ENCODE results near the gene CD300LB.

CD300LB gene

DNA sequence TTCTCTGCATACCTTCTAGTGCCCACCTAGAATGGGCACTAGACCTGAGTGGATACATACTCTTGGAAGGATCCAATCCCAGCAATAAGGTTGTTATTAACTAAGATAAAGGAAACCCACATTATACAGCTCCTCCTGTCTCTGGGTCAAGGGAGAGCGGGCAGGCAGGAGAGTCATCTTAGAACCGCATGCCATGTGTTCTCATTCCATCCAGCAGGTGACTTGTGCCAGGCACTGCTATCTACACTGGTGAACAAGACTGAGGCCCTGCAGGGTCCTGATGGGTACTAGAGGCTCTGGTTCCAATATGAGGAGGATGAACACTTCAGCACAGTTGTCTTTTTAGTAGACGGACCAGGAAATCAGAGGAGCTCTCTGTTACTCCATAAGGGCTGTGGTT, 41.9 kb upstream of the CD300LB start:
- Histone ChIP-seq H3K9me3 (ENCODE audit: control insufficient read depth, low read length) (no peaks in the 10 kb centered on the region), H3K4me2 (ENCODE audit: low read length) (no peak overlapping the region), H3K27ac (no peak overlapping the region), H3K4me3 (ENCODE audit: low read depth, low read length) (no peak overlapping the region), H2AFZ (no peak overlapping the region), H3K36me3 (ENCODE audit: control insufficient read depth, insufficient read depth, low read length) (no peaks in the 10 kb centered on the region), H3K9ac (no peak overlapping the region), H3K4me1 (no peaks in the 10 kb centered on the region), H3K27me3 (ENCODE audit: control insufficient read depth, insufficient read depth, low read length) (no peaks in the 10 kb centered on the region), H3K79me2 (no peaks in the 10 kb centered on the region)
- TF ChIP-seq, protein P1, sequence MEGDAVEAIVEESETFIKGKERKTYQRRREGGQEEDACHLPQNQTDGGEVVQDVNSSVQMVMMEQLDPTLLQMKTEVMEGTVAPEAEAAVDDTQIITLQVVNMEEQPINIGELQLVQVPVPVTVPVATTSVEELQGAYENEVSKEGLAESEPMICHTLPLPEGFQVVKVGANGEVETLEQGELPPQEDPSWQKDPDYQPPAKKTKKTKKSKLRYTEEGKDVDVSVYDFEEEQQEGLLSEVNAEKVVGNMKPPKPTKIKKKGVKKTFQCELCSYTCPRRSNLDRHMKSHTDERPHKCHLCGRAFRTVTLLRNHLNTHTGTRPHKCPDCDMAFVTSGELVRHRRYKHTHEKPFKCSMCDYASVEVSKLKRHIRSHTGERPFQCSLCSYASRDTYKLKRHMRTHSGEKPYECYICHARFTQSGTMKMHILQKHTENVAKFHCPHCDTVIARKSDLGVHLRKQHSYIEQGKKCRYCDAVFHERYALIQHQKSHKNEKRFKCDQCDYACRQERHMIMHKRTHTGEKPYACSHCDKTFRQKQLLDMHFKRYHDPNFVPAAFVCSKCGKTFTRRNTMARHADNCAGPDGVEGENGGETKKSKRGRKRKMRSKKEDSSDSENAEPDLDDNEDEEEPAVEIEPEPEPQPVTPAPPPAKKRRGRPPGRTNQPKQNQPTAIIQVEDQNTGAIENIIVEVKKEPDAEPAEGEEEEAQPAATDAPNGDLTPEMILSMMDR (IDR thresholded peaks at IDR 0.05): no peak

DNA sequence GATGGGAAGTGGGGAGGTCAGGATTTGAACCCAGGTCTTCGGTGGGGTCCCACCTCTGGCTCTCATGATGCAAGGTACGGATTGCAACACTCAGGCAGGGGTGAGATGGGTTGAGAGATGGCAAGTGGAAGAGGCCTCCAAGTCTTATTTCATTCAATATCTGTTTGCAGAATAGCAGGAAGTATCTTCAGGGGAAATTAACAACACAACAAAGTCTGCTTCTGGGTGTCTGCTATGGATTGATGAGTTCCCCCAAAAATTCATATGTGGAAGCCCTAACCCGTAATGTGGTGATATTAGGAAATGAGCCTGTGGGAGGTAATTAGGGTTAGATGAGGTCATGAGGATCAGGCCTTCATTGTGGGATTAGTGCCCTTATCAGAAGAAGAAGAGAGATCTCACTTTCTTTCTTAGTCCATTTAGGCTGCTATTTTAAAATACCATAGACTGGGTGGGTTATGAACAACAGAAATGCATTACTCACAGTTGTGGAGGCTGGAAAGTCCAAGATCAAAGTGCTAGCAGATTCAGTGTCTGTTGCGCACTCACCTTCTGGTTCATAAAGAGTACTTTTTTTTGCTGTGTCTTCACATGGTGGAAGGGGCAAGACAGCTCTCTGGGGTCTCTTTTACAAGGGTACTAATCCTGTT, 40.5 kb upstream of the CD300LB start:
- H3K9ac ChIP-seq: no peak overlapping the region
- no peak overlapping the region for H2AFZ ChIP-seq
- TF ChIP-seq, protein P1 (IDR thresholded peaks at IDR 0.05): no peak
- H3K4me3 ChIP-seq (ENCODE audit: low read depth, low read length): no peak overlapping the region
- H3K9me3 ChIP-seq (ENCODE audit: control insufficient read depth, low read length): no peaks in the 10 kb centered on the region
- no peaks in the 10 kb centered on the region for H3K36me3 ChIP-seq (ENCODE audit: control insufficient read depth, insufficient read depth, low read length)
- no peaks in the 10 kb centered on the region for H3K27me3 ChIP-seq (ENCODE audit: control insufficient read depth, insufficient read depth, low read length)
- H3K4me2 ChIP-seq (ENCODE audit: low read length): no peak overlapping the region
- H3K4me1 ChIP-seq: no peaks in the 10 kb centered on the region
- H3K79me2 ChIP-seq: no peaks in the 10 kb centered on the region
- no peak overlapping the region for H3K27ac ChIP-seq

DNA sequence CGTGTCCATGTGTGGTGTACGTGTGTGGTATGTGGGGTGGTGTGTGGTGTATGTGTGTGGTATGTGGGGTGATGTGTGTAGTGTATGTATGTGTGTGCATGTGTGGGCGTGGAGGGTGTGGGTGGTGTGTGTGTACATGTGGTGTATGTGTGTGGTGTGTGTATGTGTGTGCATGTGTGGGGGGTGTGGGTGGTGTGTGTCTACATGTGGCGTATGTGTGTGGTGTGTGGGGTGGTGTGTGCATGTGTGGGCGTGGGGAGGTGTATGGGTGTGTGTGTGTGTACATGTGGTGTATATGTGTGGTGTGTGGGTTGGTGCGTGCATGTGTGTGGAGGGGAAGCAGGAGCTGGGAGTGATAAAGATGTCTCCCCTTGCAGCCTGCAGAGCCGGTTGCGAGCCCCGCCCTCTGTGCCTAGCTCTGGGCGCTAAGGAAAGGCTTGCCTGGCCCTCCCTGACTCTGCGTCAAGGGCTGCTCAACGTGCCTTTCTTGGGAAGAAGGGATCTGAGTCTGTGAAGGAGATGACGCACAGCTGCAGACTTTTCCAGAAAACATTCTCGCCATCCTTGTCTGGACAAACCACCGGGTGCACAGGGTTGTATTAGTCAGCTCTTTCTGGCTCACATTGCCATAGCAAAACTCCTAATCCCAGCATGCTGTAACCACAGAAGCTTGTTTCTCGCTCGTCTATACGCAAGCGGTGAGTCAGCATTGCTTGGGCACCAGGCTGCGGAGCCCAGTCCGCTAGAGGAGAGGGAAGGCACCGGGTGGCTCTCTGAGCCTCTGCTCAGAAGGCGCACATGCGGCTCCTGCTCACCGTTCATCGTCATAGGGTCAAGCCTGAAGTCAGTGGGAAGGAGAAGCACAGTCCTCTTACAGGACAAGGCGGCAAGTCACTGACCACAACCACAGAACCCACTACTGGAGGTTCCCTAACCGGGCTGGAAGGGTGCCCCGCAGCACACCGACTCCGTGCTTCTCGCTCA, 38.0 kb upstream of the CD300LB start:
- no peak overlapping the region for H3K4me2 ChIP-seq (ENCODE audit: low read length)
- H3K27ac ChIP-seq: no peak overlapping the region
- H3K27me3 ChIP-seq (ENCODE audit: control insufficient read depth, insufficient read depth, low read length): no peaks in the 10 kb centered on the region
- H3K9me3 ChIP-seq (ENCODE audit: control insufficient read depth, low read length): no peaks in the 10 kb centered on the region
- no peak overlapping the region for H3K4me3 ChIP-seq (ENCODE audit: low read depth, low read length)
- no peak overlapping the region for H2AFZ ChIP-seq
- no peaks in the 10 kb centered on the region for H3K79me2 ChIP-seq
- TF ChIP-seq, protein P1 (IDR thresholded peaks at IDR 0.05): no peak
- no peak overlapping the region for H3K9ac ChIP-seq
- no peaks in the 10 kb centered on the region for H3K4me1 ChIP-seq
- no peaks in the 10 kb centered on the region for H3K36me3 ChIP-seq (ENCODE audit: control insufficient read depth, insufficient read depth, low read length)

DNA sequence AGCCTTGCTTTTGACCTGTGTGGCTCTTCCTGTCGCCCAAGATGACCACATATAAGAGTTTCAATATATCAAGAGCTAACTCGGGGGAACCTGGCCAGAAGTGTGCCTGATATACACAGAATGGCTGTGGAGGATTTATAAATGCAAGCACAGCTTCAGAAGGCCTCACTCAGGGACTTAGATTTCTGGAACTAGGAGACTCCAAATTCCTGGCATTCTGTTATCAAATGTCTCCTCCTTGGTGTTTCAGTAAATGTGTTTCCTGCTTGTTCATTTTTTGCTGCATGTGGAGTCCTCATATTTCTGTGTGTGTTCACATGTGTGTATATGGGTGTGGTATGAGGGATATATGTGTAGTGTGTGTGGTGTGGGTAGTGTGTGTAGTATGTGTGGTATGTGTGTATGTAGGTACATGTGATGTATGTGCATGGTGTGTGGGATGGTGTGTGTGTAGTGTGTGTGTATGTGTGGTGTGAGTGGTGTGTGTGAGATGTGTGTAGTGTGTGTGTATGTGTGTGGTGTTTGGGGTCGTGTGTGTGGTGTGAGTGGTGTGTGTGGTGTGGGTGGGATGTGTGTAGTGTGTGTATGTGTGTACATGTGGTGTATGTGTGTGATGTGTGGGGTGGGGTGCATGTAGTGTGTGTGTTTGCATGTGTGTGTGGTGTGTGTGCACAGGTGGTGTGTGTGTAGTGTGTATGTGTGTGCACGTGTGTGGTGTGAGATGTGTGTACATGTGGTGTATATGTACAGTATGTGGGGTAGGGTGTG, 37.0 kb upstream of the CD300LB start:
- no peaks in the 10 kb centered on the region for H3K79me2 ChIP-seq
- TF ChIP-seq, protein P1 (IDR thresholded peaks at IDR 0.05): no peak
- H3K36me3 ChIP-seq (ENCODE audit: control insufficient read depth, insufficient read depth, low read length): no peaks in the 10 kb centered on the region
- H3K4me3 ChIP-seq (ENCODE audit: low read depth, low read length): no peak overlapping the region
- H3K27me3 ChIP-seq (ENCODE audit: control insufficient read depth, insufficient read depth, low read length): no peaks in the 10 kb centered on the region
- no peak overlapping the region for H3K9ac ChIP-seq
- no peak overlapping the region for H2AFZ ChIP-seq
- H3K9me3 ChIP-seq (ENCODE audit: control insufficient read depth, low read length): no peaks in the 10 kb centered on the region
- H3K4me2 ChIP-seq (ENCODE audit: low read length): no peak overlapping the region
- H3K4me1 ChIP-seq: no peaks in the 10 kb centered on the region
- H3K27ac ChIP-seq: no peak overlapping the region

All from parathyroid adenoma (tissue), 2 donors.